CD14-positive monocyte (primary cell): ENCODE results near the gene SLC38A10. TPM values are rescaled to one million over a fixed set of nuclear protein-coding genes. Genes with fewer than 3 reads are reported as not detected.

Source experiments
- DNase-seq, 3 donors: peaks; one replicate each; pipeline ENCODE4 v3.0.0-alpha.2; 2011 to 2022
- H2AFZ ChIP-seq: 2 replicates; pipeline ENCODE4 v1.6.0; 2012; ENCODE audit warnings: mild to moderate bottlenecking, low read depth, low read length, inconsistent platforms; ENCODE audit not compliant: insufficient read depth, poor library complexity, severe bottlenecking
- H3K27ac ChIP-seq, 2 donors: 1 replicate in 1 of 2; 2 replicates in 1 of 2; pipeline ENCODE4 v1.5.1; 2012 to 2013; ENCODE audit warnings: low read length in 2 of 2, control low read depth in 1 of 2, inconsistent platforms in 1 of 2, low read depth in 1 of 2, mild to moderate bottlenecking in 1 of 2
- H3K27me3 ChIP-seq, 2 donors: one replicate each; pipeline versions ENCODE4 v1.6.0 to v1.6.1; 2011 to 2013; ENCODE audit warnings: low read length in 2 of 2; ENCODE audit not compliant: control insufficient read depth in 2 of 2, insufficient read depth in 2 of 2
- H3K36me3 ChIP-seq, 2 donors: replicated peaks in 1 of 2; 1 replicate in 1 of 2; 2 replicates in 1 of 2; pipeline versions ENCODE4 v1.5.1 to v1.6.1; 2012 to 2013; ENCODE audit warnings: low read length in 2 of 2, control low read depth in 1 of 2, inconsistent platforms in 1 of 2, mild to moderate bottlenecking in 1 of 2; ENCODE audit not compliant: insufficient read depth in 2 of 2, control insufficient read depth in 1 of 2
- H3K4me1 ChIP-seq, 2 donors: 1 replicate in 1 of 2; 2 replicates in 1 of 2; pipeline versions ENCODE4 v1.5.1 to v1.6.1; 2012 to 2013; ENCODE audit warnings: low read length in 2 of 2, control low read depth in 1 of 2, inconsistent platforms in 1 of 2, mild to moderate bottlenecking in 1 of 2, moderate library complexity in 1 of 2; ENCODE audit not compliant: insufficient read depth in 2 of 2, control insufficient read depth in 1 of 2
- H3K4me2 ChIP-seq: replicated peaks from 2 replicates; pipeline ENCODE3; 2012; ENCODE audit warnings: low read length, moderate library complexity, mild to moderate bottlenecking; ENCODE audit not compliant: poor library complexity, severe bottlenecking; ENCODE audit errors: extremely low read depth
- H3K4me3 ChIP-seq, 3 experiments: fragments of 200-600 bp in 1 of 3; sonication (generic) in 1 of 3; replicated peaks in 1 of 3; 1 replicate in 2 of 3; 2 replicates in 1 of 3; pipeline ENCODE4 v1.5.1; 2011 to 2013; ENCODE audit warnings: low read length in 3 of 3, mild to moderate bottlenecking in 3 of 3, control low read depth in 2 of 3, low read depth in 2 of 3, inconsistent platforms in 1 of 3, moderate library complexity in 1 of 3
- H3K79me2 ChIP-seq: 2 replicates; pipeline ENCODE4 v1.6.0; 2012; ENCODE audit warnings: mild to moderate bottlenecking, control low read depth, inconsistent platforms, low read length, moderate library complexity; ENCODE audit not compliant: insufficient read depth
- H3K9ac ChIP-seq: 2 replicates; pipeline ENCODE4 v1.6.0; 2017; ENCODE audit warnings: low read length, mild to moderate bottlenecking; ENCODE audit not compliant: insufficient read depth, poor library complexity, severe bottlenecking
- H3K9me3 ChIP-seq, 2 donors: replicated peaks in 1 of 2; 1 replicate in 1 of 2; 2 replicates in 1 of 2; pipeline versions ENCODE4 v1.5.1 to v1.6.1; 2012 to 2013; ENCODE audit warnings: low read length in 2 of 2, control low read depth in 1 of 2; ENCODE audit not compliant: control insufficient read depth in 1 of 2, insufficient read depth in 1 of 2
- H4K20me1 ChIP-seq: 2 replicates; pipeline ENCODE4 v1.6.0; 2012; ENCODE audit warnings: mild to moderate bottlenecking, low read length, control low read depth, moderate library complexity; ENCODE audit not compliant: insufficient read depth
- H3K27ac Mint-ChIP-seq, 7 donors: one replicate each; pipeline ENCODE4 v1.8.0; 2020; ENCODE audit warnings: mild to moderate bottlenecking in 7 of 7, mixed read lengths in 7 of 7, moderate library complexity in 6 of 7, inconsistent platforms in 2 of 7
- H3K27me3 Mint-ChIP-seq, 3 donors: one replicate each; pipeline ENCODE4 v1.8.0; 2021 to 2022; ENCODE audit warnings: low read depth in 3 of 3, mild to moderate bottlenecking in 3 of 3, mixed read lengths in 3 of 3, moderate library complexity in 3 of 3, inconsistent platforms in 1 of 3
- H3K36me3 Mint-ChIP-seq, 2 donors: one replicate each; pipeline ENCODE4 v1.8.0; 2020; ENCODE audit warnings: mixed read lengths in 2 of 2, inconsistent platforms in 1 of 2, mild to moderate bottlenecking in 1 of 2
- H3K4me1 Mint-ChIP-seq: one replicate; pipeline ENCODE4 v1.8.0; 2020; ENCODE audit warnings: mild to moderate bottlenecking, mixed read lengths
- H3K4me3 Mint-ChIP-seq, 2 donors: one replicate each; pipeline ENCODE4 v1.8.0; 2020; ENCODE audit warnings: mild to moderate bottlenecking in 2 of 2, mixed read lengths in 2 of 2, moderate library complexity in 1 of 2
- H3K9me3 Mint-ChIP-seq, 7 donors: one replicate each; pipeline ENCODE4 v1.8.0; 2020 to 2022; ENCODE audit warnings: mixed read lengths in 7 of 7, mild to moderate bottlenecking in 6 of 7, moderate library complexity in 6 of 7, inconsistent platforms in 2 of 7
- WGBS: methylation state at CpG from one replicate; pipeline ENCODE4 v1.1.5; 2013; ENCODE audit warnings: missing lambda C conversion rate; ENCODE audit not compliant: insufficient coverage; 5-methylcytosine and 5-hydroxymethylcytosine counted together
- intact Hi-C, 2 donors: fragments of 100-400 bp; cut with micrococcal nuclease; formaldehyde crosslinking; loops; one replicate each; pipeline versions ENCODE4 v1.15.0 to v1.15.1; 2023
- polyA plus RNA-seq, 3 donors: library from polyadenylated mRNA; depleted of rRNA in 1 of 3; unstranded in 2 of 3; stranded (reverse) in 1 of 3; fragments of 300-500 nt in 2 of 3; fragments of >200 nt in 1 of 3; fragmentation: Illumina TruSeq in 2 of 3; gene quantifications; 1 replicate in 2 of 3; 2 replicates in 1 of 3; pipeline ENCODE4 v1.2.3, GENCODE V29; 2012 to 2021
- TF ChIP-seq, protein P1 (sequence below): fragments of 200-600 bp; IDR thresholded peaks from one replicate; pipeline ENCODE4 v1.8.0; 2022; ENCODE audit warnings: antibody characterized with exemption, mild to moderate bottlenecking

The SLC38A10 gene
- polyA plus RNA-seq, 3 donors, result 50.8 to 76.1 (median 68.4) TPM

GRCh38 chr17:81315885-81316391 lies 20.8 kb upstream of the SLC38A10 start:
- peaks cover 0 to 4% (median 3%) of the 10 kb centered on the region in 3 donors for H3K27me3 Mint-ChIP-seq
- no peaks in the 10 kb centered on the region for H3K79me2 ChIP-seq
- H3K27ac Mint-ChIP-seq, result no peak overlapping the region
- no peaks in the 10 kb centered on the region for H3K9me3 ChIP-seq
- no peaks in the 10 kb centered on the region for H4K20me1 ChIP-seq
- no peaks in the 10 kb centered on the region for H3K27me3 ChIP-seq
- no peak overlapping the region for H3K4me2 ChIP-seq
- H3K4me3 Mint-ChIP-seq, result no peak overlapping the region
- no peak overlapping the region for H3K9ac ChIP-seq
- peaks cover 0 to 4% (median 0%) of the 10 kb centered on the region in 7 donors for H3K9me3 Mint-ChIP-seq
- DNase-seq, result no peak
- TF ChIP-seq, protein P1, sequence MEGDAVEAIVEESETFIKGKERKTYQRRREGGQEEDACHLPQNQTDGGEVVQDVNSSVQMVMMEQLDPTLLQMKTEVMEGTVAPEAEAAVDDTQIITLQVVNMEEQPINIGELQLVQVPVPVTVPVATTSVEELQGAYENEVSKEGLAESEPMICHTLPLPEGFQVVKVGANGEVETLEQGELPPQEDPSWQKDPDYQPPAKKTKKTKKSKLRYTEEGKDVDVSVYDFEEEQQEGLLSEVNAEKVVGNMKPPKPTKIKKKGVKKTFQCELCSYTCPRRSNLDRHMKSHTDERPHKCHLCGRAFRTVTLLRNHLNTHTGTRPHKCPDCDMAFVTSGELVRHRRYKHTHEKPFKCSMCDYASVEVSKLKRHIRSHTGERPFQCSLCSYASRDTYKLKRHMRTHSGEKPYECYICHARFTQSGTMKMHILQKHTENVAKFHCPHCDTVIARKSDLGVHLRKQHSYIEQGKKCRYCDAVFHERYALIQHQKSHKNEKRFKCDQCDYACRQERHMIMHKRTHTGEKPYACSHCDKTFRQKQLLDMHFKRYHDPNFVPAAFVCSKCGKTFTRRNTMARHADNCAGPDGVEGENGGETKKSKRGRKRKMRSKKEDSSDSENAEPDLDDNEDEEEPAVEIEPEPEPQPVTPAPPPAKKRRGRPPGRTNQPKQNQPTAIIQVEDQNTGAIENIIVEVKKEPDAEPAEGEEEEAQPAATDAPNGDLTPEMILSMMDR, result no peak
- H3K27ac ChIP-seq, result no peak overlapping the region
- no peak overlapping the region for H3K4me3 ChIP-seq
- no peaks in the 10 kb centered on the region for H3K36me3 ChIP-seq
- H3K4me1 Mint-ChIP-seq, result peaks cover 8% of the 10 kb centered on the region
- 93% methylated on average over 15 of the region's 20 CpGs for WGBS
- peaks cover 10 to 16% of the 10 kb centered on the region in 2 donors for H3K4me1 ChIP-seq
- H2AFZ ChIP-seq, result no peak overlapping the region
- H3K36me3 Mint-ChIP-seq, result no peaks in the 10 kb centered on the region
- intact Hi-C loops, result no loop called here

GRCh38 chr17:81315129-81315884 lies 20.2 kb upstream of the SLC38A10 start:
- no peaks in the 10 kb centered on the region for H3K9me3 ChIP-seq
- H3K27me3 ChIP-seq, result no peaks in the 10 kb centered on the region
- no peaks in the 10 kb centered on the region for H4K20me1 ChIP-seq
- no peaks in the 10 kb centered on the region for H3K9me3 Mint-ChIP-seq
- H3K9ac ChIP-seq, result no peak overlapping the region
- H3K4me3 Mint-ChIP-seq, result no peak overlapping the region
- 96% methylated on average over 14 of the region's 19 CpGs for WGBS
- H3K4me2 ChIP-seq, result no peak overlapping the region
- H3K4me1 Mint-ChIP-seq, result peaks cover 9% of the 10 kb centered on the region
- H3K4me3 ChIP-seq, result no peak overlapping the region
- no peaks in the 10 kb centered on the region for H3K36me3 Mint-ChIP-seq
- H3K27ac Mint-ChIP-seq, result no peak overlapping the region
- intact Hi-C loops, result no loop called here
- no peaks in the 10 kb centered on the region for H3K36me3 ChIP-seq
- no peak overlapping the region for H2AFZ ChIP-seq
- H3K79me2 ChIP-seq, result no peaks in the 10 kb centered on the region
- H3K4me1 ChIP-seq, result peaks cover 10 to 16% of the 10 kb centered on the region in 2 donors
- peaks cover 0 to 4% (median 3%) of the 10 kb centered on the region in 3 donors for H3K27me3 Mint-ChIP-seq
- TF ChIP-seq, protein P1, result no peak
- no peak overlapping the region for H3K27ac ChIP-seq
- DNase-seq, result no peak
